Liver (tissue), 9 donors: ENCODE results near the gene LLGL2. TPM values are rescaled to one million over a fixed set of nuclear protein-coding genes. Genes with fewer than 3 reads are reported as not detected.

Experiments used
- DNase-seq: peaks from one replicate; pipeline ENCODE4 v3.0.0-alpha.2; 2017; ENCODE audit warnings: low spot score
- H3K27ac ChIP-seq, 2 donors: one replicate each; pipeline ENCODE4 v1.7.0; 2013; ENCODE audit warnings: inconsistent platforms in 2 of 2, low read length in 2 of 2, control low read depth in 1 of 2, low read depth in 1 of 2, mild to moderate bottlenecking in 1 of 2
- H3K27me3 ChIP-seq, 4 donors: one replicate each; pipeline versions ENCODE4 v1.6.1 to v1.7.0; 2013; ENCODE audit warnings: low read length in 3 of 4, inconsistent platforms in 1 of 4, mild to moderate bottlenecking in 1 of 4, moderate library complexity in 1 of 4; ENCODE audit not compliant: control insufficient read depth in 4 of 4, insufficient read depth in 4 of 4
- H3K36me3 ChIP-seq, 4 donors: one replicate each; pipeline versions ENCODE4 v1.6.1 to v1.7.0; 2013; ENCODE audit warnings: low read length in 3 of 4, mild to moderate bottlenecking in 3 of 4, low read depth in 1 of 4, moderate library complexity in 1 of 4; ENCODE audit not compliant: control insufficient read depth in 4 of 4, insufficient read depth in 3 of 4
- H3K4me1 ChIP-seq, 4 donors: one replicate each; pipeline versions ENCODE4 v1.6.1 to v1.7.0; 2013; ENCODE audit warnings: low read length in 3 of 4, mild to moderate bottlenecking in 3 of 4, moderate library complexity in 1 of 4; ENCODE audit not compliant: control insufficient read depth in 4 of 4, insufficient read depth in 4 of 4
- H3K4me3 ChIP-seq, 3 donors: one replicate each; pipeline versions ENCODE4 v1.6.1 to v1.7.0; 2013; ENCODE audit warnings: low read length in 3 of 3, control low read depth in 1 of 3, low read depth in 1 of 3, mild to moderate bottlenecking in 1 of 3
- H3K9ac ChIP-seq, 2 donors: one replicate each; pipeline ENCODE4 v1.7.0; 2013; ENCODE audit warnings: low read length in 2 of 2, mild to moderate bottlenecking in 2 of 2, moderate library complexity in 2 of 2, control low read depth in 1 of 2, low read depth in 1 of 2
- H3K9me3 ChIP-seq, 4 donors: one replicate each; pipeline versions ENCODE4 v1.6.1 to v1.7.0; 2013; ENCODE audit warnings: low read length in 3 of 4; ENCODE audit not compliant: control insufficient read depth in 4 of 4
- ATF3 ChIP-seq: IDR thresholded peaks from 2 replicates; pipeline ENCODE4 v1.6.1; 2016; ENCODE audit warnings: antibody characterized with exemption
- CTCF ChIP-seq: fragments of 150-350 bp; IDR thresholded peaks from 2 replicates; pipeline ENCODE4 v1.5.1; 2017; ENCODE audit warnings: improper control_type of control experiment, low read depth, low read length; ENCODE audit not compliant: missing input control
- EGR1 ChIP-seq, 2 donors: IDR thresholded peaks; 2 replicates each; pipeline ENCODE4 v1.6.1; 2016 to 2018; ENCODE audit warnings: antibody characterized with exemption in 2 of 2, low read depth in 2 of 2
- FOXA1 ChIP-seq: IDR thresholded peaks from 2 replicates; pipeline ENCODE4 v1.6.1; 2016; ENCODE audit warnings: antibody characterized with exemption
- FOXA2 ChIP-seq: IDR thresholded peaks from 2 replicates; pipeline ENCODE4 v1.6.1; 2016; ENCODE audit warnings: antibody characterized with exemption
- GABPA ChIP-seq, 2 donors: IDR thresholded peaks in 1 of 2; conservative IDR thresholded peaks in 1 of 2; 2 replicates each; pipeline ENCODE4 v1.6.1; 2016; ENCODE audit warnings: antibody characterized with exemption in 2 of 2, mild to moderate bottlenecking in 1 of 2, moderate library complexity in 1 of 2
- HNF4A ChIP-seq, 2 donors: conservative IDR thresholded peaks; 2 replicates each; pipeline ENCODE4 v1.6.1; 2016; ENCODE audit warnings: antibody characterized with exemption in 2 of 2, mild to moderate bottlenecking in 2 of 2
- JUND ChIP-seq, 2 donors: IDR thresholded peaks; 2 replicates each; pipeline ENCODE4 v1.6.1; 2016; ENCODE audit warnings: antibody characterized with exemption in 2 of 2
- RAD21 ChIP-seq, 2 donors: IDR thresholded peaks; 2 replicates each; pipeline ENCODE4 v1.6.1; 2016; ENCODE audit warnings: antibody characterized with exemption in 2 of 2, mild to moderate bottlenecking in 2 of 2
- RXRA ChIP-seq, 2 donors: IDR thresholded peaks; 2 replicates each; pipeline ENCODE4 v1.6.1; 2017 to 2018; ENCODE audit warnings: antibody characterized with exemption in 2 of 2, mild to moderate bottlenecking in 1 of 2
- SP1 ChIP-seq: IDR thresholded peaks from 2 replicates; pipeline ENCODE4 v1.6.1; 2018; ENCODE audit warnings: antibody characterized with exemption, mild to moderate bottlenecking
- TAF1 ChIP-seq: conservative IDR thresholded peaks from 2 replicates; pipeline ENCODE4 v1.6.1; 2016; ENCODE audit warnings: antibody characterized with exemption, mild to moderate bottlenecking
- YY1 ChIP-seq: IDR thresholded peaks from 2 replicates; pipeline ENCODE4 v1.6.1; 2016; ENCODE audit warnings: antibody characterized with exemption, mild to moderate bottlenecking
- WGBS: extraction: QIAGEN DNeasy Blood & Tissue Kit; methylation state at CpG from one replicate; pipeline ENCODE4 v1.1.7; 2013; 5-methylcytosine and 5-hydroxymethylcytosine counted together
- polyA plus RNA-seq, 2 donors: library from polyadenylated mRNA; stranded (reverse) in 1 of 2; unstranded in 1 of 2; fragments of 200-250 nt in 1 of 2; fragments of >200 nt in 1 of 2; fragmentation: Nextera tagmentation in 1 of 2; extraction: Ambion mirVana in 1 of 2; gene quantifications; one replicate each; pipeline versions ENCODE4 v1.2.1 to v1.2.3, GENCODE V29; 2013 to 2015
- total RNA-seq, 2 donors: library from RNA; depleted of rRNA; stranded (reverse); fragments of >200 nt; gene quantifications; one replicate each; pipeline ENCODE4 v1.2.3, GENCODE V29; 2014
- TF ChIP-seq, protein P1 (sequence below): IDR thresholded peaks from 2 replicates; pipeline ENCODE4 v1.6.1; 2016; ENCODE audit warnings: antibody characterized with exemption
- TF ChIP-seq, protein P2 (sequence below): IDR thresholded peaks from 2 replicates; pipeline ENCODE4 v1.6.1; 2016; ENCODE audit warnings: antibody characterized with exemption
- donor health status: healthy.
- donor health status: healthy.
- donor health status: healthy.
- donor health status: healthy.
- donor health status: healthy.

Gene LLGL2
- total and polyA plus RNA-seq, 4 donors = 23.2 to 69.6 (median 38.5) TPM

DNA sequence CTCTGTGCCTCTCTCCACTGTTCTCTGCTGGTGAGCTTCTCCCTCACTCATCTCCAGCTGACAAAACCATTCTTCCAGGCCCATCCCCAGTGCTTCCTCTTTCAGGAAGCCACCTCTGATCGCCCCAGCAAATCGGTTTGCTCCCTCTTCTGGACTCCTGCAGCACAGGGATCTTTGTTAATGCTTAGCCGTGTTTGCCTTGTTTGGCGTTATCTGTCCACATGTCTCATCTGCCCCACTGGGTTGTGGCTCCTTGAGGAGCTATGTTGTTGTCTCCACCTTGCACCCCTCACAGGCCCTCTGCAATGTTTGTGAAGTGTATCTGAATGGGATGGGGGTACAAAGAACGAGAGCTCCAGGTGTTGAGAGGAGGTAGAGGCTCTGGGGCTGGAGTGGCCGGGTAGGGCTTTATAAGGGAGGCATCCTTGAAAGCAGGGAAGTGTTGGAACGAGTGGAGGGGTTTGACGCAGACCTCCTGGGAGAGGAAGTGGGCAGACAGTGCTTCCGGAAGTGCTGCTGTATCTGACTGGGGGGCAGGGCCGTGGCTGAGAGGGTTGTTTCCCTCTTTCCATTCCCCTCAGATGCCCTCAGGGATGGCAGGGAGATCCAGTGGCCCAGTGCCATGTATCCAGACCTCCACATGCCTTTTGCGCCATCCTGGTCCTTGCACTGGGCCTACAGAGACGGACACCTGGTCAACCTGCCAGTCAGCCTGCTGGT is 38.0 kb upstream of the LLGL2 start:
- H3K27ac ChIP-seq = no peak overlapping the region
- H3K9me3 ChIP-seq = no peaks in the 10 kb centered on the region
- WGBS = 72% methylated on average over 12 of the region's 12 CpGs
- no peak for DNase-seq
- H3K36me3 ChIP-seq = peaks cover 0 to 12% (median 1%) of the 10 kb centered on the region in 4 donors
- H3K9ac ChIP-seq = no peak overlapping the region
- TF ChIP-seq GABPA (IDR thresholded peaks at IDR 0.05 in 1 of 2, conservative IDR thresholded peaks at IDR 0.05 in 1 of 2) = peak in 1 of 2 donors; percentile 57
- no peak for TF ChIP-seq JUND (IDR thresholded peaks at IDR 0.05)
- TF ChIP-seq TAF1 = no peak
- peak in 1 of 2 donors; percentile 43 for TF ChIP-seq RAD21 (IDR thresholded peaks at IDR 0.05)
- no peak for TF ChIP-seq SP1
- TF ChIP-seq CTCF = no peak
- peaks cover 0 to 22% (median 4%) of the 10 kb centered on the region in 4 donors for H3K4me1 ChIP-seq
- H3K4me3 ChIP-seq = no peak overlapping the region
- H3K27me3 ChIP-seq = no peaks in the 10 kb centered on the region

DNA sequence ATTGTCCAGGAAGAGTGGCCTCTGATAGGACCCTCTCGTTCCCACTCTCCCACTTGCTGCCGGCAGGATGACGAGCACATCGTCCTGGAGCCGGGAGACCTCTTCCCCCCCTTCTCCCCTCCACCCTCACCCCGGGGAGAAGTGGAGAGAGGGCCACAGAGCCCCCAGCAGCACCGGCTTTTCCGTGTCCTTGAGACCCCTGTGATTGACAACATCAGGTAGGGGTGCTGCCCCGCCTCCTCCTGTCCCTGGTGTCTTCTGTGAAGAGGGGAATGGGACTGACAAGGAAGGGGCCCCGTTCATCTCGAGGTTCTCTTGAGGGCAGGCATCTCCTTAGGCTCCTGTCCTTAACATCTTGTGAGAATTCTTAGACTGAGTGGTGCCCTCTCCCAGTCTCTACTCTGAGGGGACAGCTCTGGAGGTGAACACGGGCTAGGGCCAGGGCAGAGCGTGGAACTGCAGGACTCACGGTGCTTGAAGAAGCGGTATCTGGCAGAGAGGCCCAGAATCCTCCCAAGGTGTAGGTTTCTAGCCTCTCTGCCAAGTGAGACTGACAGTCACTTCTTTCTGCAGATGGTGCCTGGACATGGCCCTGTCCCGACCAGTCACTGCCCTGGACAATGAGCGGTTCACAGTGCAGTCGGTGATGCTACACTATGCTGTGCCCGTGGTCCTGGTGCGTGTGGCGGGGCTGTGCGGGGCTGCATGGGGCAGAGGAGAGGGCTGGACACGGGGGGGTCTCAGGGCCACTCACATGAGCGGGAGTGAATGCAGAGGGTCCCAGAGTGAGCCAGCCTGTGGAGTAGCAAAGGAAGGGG is 36.6 kb upstream of the LLGL2 start:
- Histone ChIP-seq H3K27me3 (no peaks in the 10 kb centered on the region), H3K4me1 (peaks cover 0 to 22% (median 4%) of the 10 kb centered on the region in 4 donors), H3K9me3 (no peaks in the 10 kb centered on the region), H3K27ac (no peak overlapping the region), H3K36me3 (peaks cover 0 to 26% (median 7%) of the 10 kb centered on the region in 4 donors), H3K9ac (no peak overlapping the region), H3K4me3 (no peak overlapping the region)
- WGBS = 92% methylated on average over 24 of the region's 24 CpGs
- no peak for TF ChIP-seq FOXA2
- TF ChIP-seq CTCF = no peak
- DNase-seq = no peak

GRCh38 chr17:75489511-75489955 is 36.0 kb upstream of the LLGL2 start:
- no peaks in the 10 kb centered on the region for H3K27me3 ChIP-seq
- WGBS = 83% methylated on average over 14 of the region's 14 CpGs
- no peak overlapping the region for H3K9ac ChIP-seq
- H3K4me3 ChIP-seq = no peak overlapping the region
- H3K9me3 ChIP-seq = no peaks in the 10 kb centered on the region
- peaks cover 0 to 22% (median 4%) of the 10 kb centered on the region in 4 donors for H3K4me1 ChIP-seq
- peaks cover 0 to 32% (median 10%) of the 10 kb centered on the region in 4 donors for H3K36me3 ChIP-seq
- H3K27ac ChIP-seq = no peak overlapping the region
- no peak for DNase-seq
- no peak for TF ChIP-seq FOXA1
- TF ChIP-seq JUND (IDR thresholded peaks at IDR 0.05) = no peak
- TF ChIP-seq TAF1 = no peak
- no peak for TF ChIP-seq HNF4A (conservative IDR thresholded peaks at IDR 0.05)
- no peak for TF ChIP-seq ATF3
- TF ChIP-seq YY1 = no peak
- TF ChIP-seq, protein P1, sequence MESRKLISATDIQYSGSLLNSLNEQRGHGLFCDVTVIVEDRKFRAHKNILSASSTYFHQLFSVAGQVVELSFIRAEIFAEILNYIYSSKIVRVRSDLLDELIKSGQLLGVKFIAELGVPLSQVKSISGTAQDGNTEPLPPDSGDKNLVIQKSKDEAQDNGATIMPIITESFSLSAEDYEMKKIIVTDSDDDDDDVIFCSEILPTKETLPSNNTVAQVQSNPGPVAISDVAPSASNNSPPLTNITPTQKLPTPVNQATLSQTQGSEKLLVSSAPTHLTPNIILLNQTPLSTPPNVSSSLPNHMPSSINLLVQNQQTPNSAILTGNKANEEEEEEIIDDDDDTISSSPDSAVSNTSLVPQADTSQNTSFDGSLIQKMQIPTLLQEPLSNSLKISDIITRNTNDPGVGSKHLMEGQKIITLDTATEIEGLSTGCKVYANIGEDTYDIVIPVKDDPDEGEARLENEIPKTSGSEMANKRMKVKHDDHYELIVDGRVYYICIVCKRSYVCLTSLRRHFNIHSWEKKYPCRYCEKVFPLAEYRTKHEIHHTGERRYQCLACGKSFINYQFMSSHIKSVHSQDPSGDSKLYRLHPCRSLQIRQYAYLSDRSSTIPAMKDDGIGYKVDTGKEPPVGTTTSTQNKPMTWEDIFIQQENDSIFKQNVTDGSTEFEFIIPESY = no peak
- no peak for TF ChIP-seq FOXA2
- TF ChIP-seq RXRA (IDR thresholded peaks at IDR 0.05) = no peak
- TF ChIP-seq, protein P2, sequence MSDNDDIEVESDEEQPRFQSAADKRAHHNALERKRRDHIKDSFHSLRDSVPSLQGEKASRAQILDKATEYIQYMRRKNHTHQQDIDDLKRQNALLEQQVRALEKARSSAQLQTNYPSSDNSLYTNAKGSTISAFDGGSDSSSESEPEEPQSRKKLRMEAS = no peak
- TF ChIP-seq GABPA (IDR thresholded peaks at IDR 0.05 in 1 of 2, conservative IDR thresholded peaks at IDR 0.05 in 1 of 2) = no peak
- no peak for TF ChIP-seq EGR1 (IDR thresholded peaks at IDR 0.05; ENCODE audit: low read depth in 2 of 2)
- TF ChIP-seq RAD21 (IDR thresholded peaks at IDR 0.05) = no peak
